ENCODE data around the gene CABLES2.

- TF ChIP-seq CTCF (IDR thresholded peaks at IDR 0.05; ENCODE audit: extremely low read depth in 1 of 2, insufficient read depth in 1 of 2, low read depth in 1 of 2, low read length in 2 of 2), result no peak
- TF ChIP-seq MYC (IDR thresholded peaks at IDR 0.05; ENCODE audit: low read depth, low read length), result no peak
- TF ChIP-seq EZH2 (IDR thresholded peaks at IDR 0.05; ENCODE audit: borderline replicate concordance, low read depth, low read length, severe bottlenecking), result no peak
- no peak for TF ChIP-seq POLR2AphosphoS5 (IDR thresholded peaks at IDR 0.05; ENCODE audit: insufficient read depth, low read depth, low read length)
- TF ChIP-seq POLR2A (IDR thresholded peaks at IDR 0.05; ENCODE audit: low read depth, low read length), result no peak
- TF ChIP-seq MAX (IDR thresholded peaks at IDR 0.05; ENCODE audit: insufficient read depth, insufficient read length), result no peak
Observed at GRCh38 chr20:62441987-62442539, 35.0 kb upstream of the CABLES2 start.
